Esophagus squamous epithelium (tissue), 5 donors: ENCODE measurements around the gene SMIM44. TPM values are rescaled to one million over a fixed set of nuclear protein-coding genes. Genes with fewer than 3 reads are reported as not detected.

Experiments used
- DNase-seq: peaks from one replicate; lab custom pipeline; 2025; lab: John Stamatoyannopoulos, UW
- H3K27ac ChIP-seq, 4 donors: fragments of 200-600 bp; sonication (generic); one replicate each; pipeline ENCODE4 v1.5.1; 2016 to 2019; ENCODE audit warnings: mild to moderate bottlenecking in 1 of 4
- H3K27me3 ChIP-seq, 4 donors: fragments of 200-600 bp; sonication (generic); 1 replicate in 3 of 4; 2 replicates in 1 of 4; pipeline versions ENCODE4 v1.5.1 to v1.6.0; 2017 to 2021; ENCODE audit warnings: antibody characterized with exemption in 1 of 4
- H3K36me3 ChIP-seq, 3 donors: fragments of 200-600 bp; sonication (generic); one replicate each; pipeline ENCODE4 v1.5.1; 2016 to 2019
- H3K4me1 ChIP-seq, 3 donors: fragments of 200-600 bp; sonication (generic); one replicate each; pipeline ENCODE4 v1.5.1; 2017 to 2019
- H3K4me3 ChIP-seq, 4 donors: fragments of 200-600 bp; sonication (generic); 1 replicate in 3 of 4; 2 replicates in 1 of 4; pipeline ENCODE4 v1.5.1; 2016 to 2019; ENCODE audit warnings: mild to moderate bottlenecking in 2 of 4, moderate library complexity in 1 of 4
- H3K9me3 ChIP-seq, 3 donors: fragments of 200-600 bp; sonication (generic); one replicate each; pipeline ENCODE4 v1.5.1; 2016 to 2019
- CTCF ChIP-seq, 6 experiments: fragments of 450-650 bp in 4 of 6; fragments of 200-600 bp in 2 of 6; sonication (generic) in 2 of 6; IDR thresholded peaks; one replicate each; pipeline ENCODE4 v1.5.1; 2016 to 2019; ENCODE audit warnings: antibody characterized with exemption in 6 of 6, mild to moderate bottlenecking in 4 of 6, moderate library complexity in 4 of 6
- POLR2A ChIP-seq, 4 donors: fragments of 450-650 bp; IDR thresholded peaks; one replicate each; pipeline ENCODE4 v1.6.1; 2017; ENCODE audit warnings: antibody characterized with exemption in 4 of 4, mild to moderate bottlenecking in 4 of 4, moderate library complexity in 3 of 4
- whole genome bisulfite sequencing, 2 donors: methylation state at CpG; one replicate each; pipeline ENCODE4 v1.1.5; 2018; 5-methylcytosine and 5-hydroxymethylcytosine counted together
- intact Hi-C: fragments of 100-400 bp; cut with DNase I; formaldehyde crosslinking; loops from one replicate; pipeline ENCODE4 v1.15.0; 2022
- total RNA-seq, 4 donors: library from RNA; depleted of rRNA; stranded (reverse); fragments of >200 nt; gene quantifications; one replicate each; pipeline ENCODE4 v1.1.0, GENCODE V29; 2016
- donor health status: DM: yes; HTN: yes; CAD: no.

The SMIM44 gene
- total RNA-seq, 4 donors from 2014 or later, result not detected

- 87 to 92% methylated on average over 3 to 9 of the region's 57 CpGs for WGBS, 2 donors
Observed at GRCh38 chr19:3463714-3464586, 19.3 kb downstream of the SMIM44 start.

DNA sequence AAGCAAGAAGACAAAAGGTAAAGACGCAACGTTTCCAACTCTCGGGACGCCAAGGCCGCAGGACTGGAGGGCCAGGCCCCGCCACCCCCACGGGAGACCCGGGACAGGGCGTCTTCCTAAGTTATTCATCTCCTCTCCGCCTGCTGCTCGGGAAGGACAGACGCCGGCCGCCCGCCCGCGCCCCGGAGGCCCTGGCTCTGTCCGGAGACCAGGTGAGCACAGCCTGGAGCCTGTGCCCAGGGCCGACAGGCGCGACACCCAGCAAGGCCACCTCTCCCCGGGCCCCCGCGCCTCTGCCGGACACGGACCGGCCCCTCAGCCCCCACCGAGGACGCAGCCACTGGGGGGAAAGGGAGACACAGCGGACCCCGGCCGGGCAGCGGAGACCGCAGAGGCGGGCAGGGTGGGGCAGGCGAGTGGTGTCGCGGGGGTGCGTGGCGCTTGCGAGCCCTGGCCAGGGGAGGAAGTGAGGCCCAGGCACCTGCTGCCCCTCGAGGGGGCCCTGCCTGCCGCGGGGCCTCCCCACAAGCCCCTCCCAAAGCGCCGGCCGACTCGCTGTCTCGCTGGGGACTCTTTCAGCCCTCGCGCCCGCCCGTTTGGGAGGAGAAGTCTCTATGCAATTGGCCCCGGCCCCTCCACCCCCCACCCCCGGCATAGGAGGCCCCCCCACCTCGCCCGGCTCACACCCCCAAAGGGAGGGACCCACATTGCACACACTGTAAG lies 20.1 kb downstream of the SMIM44 start:
- intact Hi-C loops, result no loop called here
- Histone ChIP-seq H3K27me3 (no peaks in the 10 kb centered on the region), H3K4me3 (no peak overlapping the region), H3K9me3 (no peaks in the 10 kb centered on the region), H3K27ac (peak overlapping the region in 3 of 4 donors; percentile 55 to 65 (median 60)), H3K4me1 (peaks cover 17 to 65% (median 24%) of the 10 kb centered on the region in 3 donors), H3K36me3 (peaks cover 17 to 71% (median 19%) of the 10 kb centered on the region in 3 donors)
- 73 to 79% methylated on average over 7 to 11 of the region's 58 CpGs for WGBS, 2 donors
- TF ChIP-seq POLR2A (IDR thresholded peaks at IDR 0.05), result no peak
- no peak for DNase-seq

More at GRCh38 chr19:3463714-3464586, 19.3 kb downstream of the SMIM44 start:
- no peak overlapping the region for H3K4me3 ChIP-seq
- peaks cover 9 to 65% (median 19%) of the 10 kb centered on the region in 3 donors for H3K4me1 ChIP-seq
- no peaks in the 10 kb centered on the region for H3K27me3 ChIP-seq
- peak overlapping the region in 3 of 4 donors; percentile 55 to 65 (median 60) for H3K27ac ChIP-seq
- intact Hi-C loops, result no loop called here
- H3K36me3 ChIP-seq, result peaks cover 17 to 63% (median 19%) of the 10 kb centered on the region in 3 donors
- no peaks in the 10 kb centered on the region for H3K9me3 ChIP-seq
- no peak for TF ChIP-seq POLR2A (IDR thresholded peaks at IDR 0.05)
- TF ChIP-seq CTCF (IDR thresholded peaks at IDR 0.05), result no peak
- DNase-seq, result no peak

DNA sequence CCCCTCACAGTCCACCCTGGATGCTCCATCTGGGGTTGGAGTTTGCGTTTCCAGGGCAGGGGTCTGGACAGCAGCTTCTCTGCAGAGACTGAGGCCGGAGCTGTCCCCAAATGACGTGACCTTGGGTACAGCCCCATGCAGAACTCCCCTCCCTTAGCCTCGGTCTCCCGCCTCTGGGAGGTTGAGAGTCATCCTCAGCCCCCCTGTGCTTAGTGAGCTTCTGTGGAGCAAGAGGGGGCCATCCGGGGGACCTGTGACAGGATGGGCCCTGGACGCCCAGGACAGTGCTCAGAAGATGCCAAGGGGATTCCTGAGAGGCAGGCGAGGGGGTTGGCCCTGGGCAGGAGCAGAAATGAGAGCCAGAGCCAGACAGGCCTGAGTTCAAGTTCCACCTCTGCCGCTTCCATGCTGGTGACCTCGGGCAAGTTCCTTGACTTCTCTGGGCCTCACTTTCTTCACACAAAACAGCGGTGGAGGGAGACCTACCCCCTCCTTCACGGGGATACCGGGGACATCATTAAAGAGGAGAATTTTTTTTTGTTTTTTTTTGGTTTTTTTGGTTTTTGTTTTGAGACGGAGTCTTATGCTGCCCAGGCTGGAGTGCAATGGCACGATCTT lies 23.2 kb downstream of the SMIM44 start:
- H3K9me3 ChIP-seq, result no peaks in the 10 kb centered on the region
- peak overlapping the region in 3 of 4 donors; percentile 82 to 88 (median 88) for H3K27ac ChIP-seq
- no peaks in the 10 kb centered on the region for H3K27me3 ChIP-seq
- 81 to 83% methylated on average over 5 to 8 of the region's 15 CpGs for WGBS, 2 donors
- intact Hi-C loops, result no loop called here
- H3K4me3 ChIP-seq, result no peak overlapping the region
- TF ChIP-seq CTCF (IDR thresholded peaks at IDR 0.05) (no peak), POLR2A (IDR thresholded peaks at IDR 0.05) (no peak)
- peaks cover 26 to 98% (median 36%) of the 10 kb centered on the region in 3 donors for H3K36me3 ChIP-seq
- H3K4me1 ChIP-seq, result peaks cover 21 to 63% (median 26%) of the 10 kb centered on the region in 3 donors
- no peak for DNase-seq

GRCh38 chr19:3459089-3459881 lies 24.0 kb downstream of the SMIM44 start:
- H3K36me3 ChIP-seq, result peaks cover 33 to 100% (median 44%) of the 10 kb centered on the region in 3 donors
- intact Hi-C loops, result no loop called here
- WGBS, 2 donors, result 50 to 65% methylated on average over 16 to 17 of the region's 26 CpGs
- peak overlapping the region in 1 of 4 donors; percentile 9 for H3K4me3 ChIP-seq
- TF ChIP-seq POLR2A (IDR thresholded peaks at IDR 0.05), result no peak
- TF ChIP-seq CTCF (IDR thresholded peaks at IDR 0.05), result no peak
- peak overlapping the region; percentile 56 to 88 (median 85) for H3K27ac ChIP-seq
- H3K9me3 ChIP-seq, result no peaks in the 10 kb centered on the region
- H3K27me3 ChIP-seq, result no peaks in the 10 kb centered on the region
- no peak for DNase-seq
- H3K4me1 ChIP-seq, result peaks cover 21 to 58% (median 26%) of the 10 kb centered on the region in 3 donors
